Neuron (in vitro differentiated cells): ENCODE data around the gene DPH7.
"Not testable (repeated sequence)": the region's sequence is repeated elsewhere in the genome, so short reads cannot be mapped to it uniquely, and the experiment has no call there.

Experiments used
- H2AFZ ChIP-seq: one replicate; pipeline ENCODE4 v1.6.1; 2013; ENCODE audit warnings: low read depth, mild to moderate bottlenecking, inconsistent platforms, low read length, moderate library complexity
- H3K27me3 ChIP-seq: one replicate; pipeline ENCODE4 v1.6.1; 2013; ENCODE audit warnings: low read length; ENCODE audit not compliant: insufficient read depth
- H3K36me3 ChIP-seq: one replicate; pipeline ENCODE4 v1.6.1; 2013; ENCODE audit warnings: low read length; ENCODE audit not compliant: insufficient read depth
- H3K4me1 ChIP-seq: one replicate; pipeline ENCODE4 v1.6.1; 2013; ENCODE audit warnings: low read length; ENCODE audit not compliant: insufficient read depth
- H3K4me3 ChIP-seq: 2 replicates; pipeline ENCODE4 v1.5.1; 2013; ENCODE audit warnings: mild to moderate bottlenecking, low read length, moderate library complexity
- H3K9me3 ChIP-seq: one replicate; pipeline ENCODE4 v1.6.1; 2013; ENCODE audit warnings: low read length

DPH7 gene

GRCh38 chr9:137582286-137582860 is 3.6 kb upstream of the DPH7 start:
- Histone ChIP-seq H3K4me3 (no peak overlapping the region), H3K27me3 (no peaks in the 10 kb centered on the region), H3K4me1 (peaks cover 6% of the 10 kb centered on the region), H3K9me3 (no peaks in the 10 kb centered on the region), H2AFZ (no peak overlapping the region), H3K36me3 (peaks cover 51% of the 10 kb centered on the region)

GRCh38 chr9:137581361-137582285 is 2.9 kb upstream of the DPH7 start:
- H3K36me3 ChIP-seq = peaks cover 44% of the 10 kb centered on the region
- H3K27me3 ChIP-seq = no peaks in the 10 kb centered on the region
- peaks cover 12% of the 10 kb centered on the region for H3K4me1 ChIP-seq
- H2AFZ ChIP-seq = no peak overlapping the region
- H3K9me3 ChIP-seq = no peaks in the 10 kb centered on the region
- H3K4me3 ChIP-seq = no peak overlapping the region

GRCh38 chr9:137580954-137581322 is 2.2 kb upstream of the DPH7 start:
- Histone ChIP-seq H3K36me3 (peaks cover 40% of the 10 kb centered on the region), H3K27me3 (no peaks in the 10 kb centered on the region), H2AFZ (no peak overlapping the region), H3K4me3 (no peak overlapping the region), H3K9me3 (no peaks in the 10 kb centered on the region), H3K4me1 (peaks cover 12% of the 10 kb centered on the region)

GRCh38 chr9:137580209-137580953 is 1.7 kb upstream of the DPH7 start:
- Histone ChIP-seq H3K4me1 (peaks cover 12% of the 10 kb centered on the region), H3K36me3 (peaks cover 40% of the 10 kb centered on the region)

GRCh38 chr9:137579259-137579604 is 507 bp upstream of the DPH7 start:
- Histone ChIP-seq H3K4me1 (peaks cover 12% of the 10 kb centered on the region), H2AFZ (peak overlapping the region; percentile 73), H3K4me3 (peak overlapping the region; percentile 86), H3K36me3 (peaks cover 45% of the 10 kb centered on the region), H3K9me3 (no peaks in the 10 kb centered on the region), H3K27me3 (no peaks in the 10 kb centered on the region)

More at GRCh38 chr9:137580209-137580953, 1.7 kb upstream of the DPH7 start:
- Histone ChIP-seq H2AFZ (no peak overlapping the region), H3K4me3 (no peak overlapping the region), H3K9me3 (no peaks in the 10 kb centered on the region), H3K27me3 (no peaks in the 10 kb centered on the region)

- no peaks in the 10 kb centered on the region for H3K27me3 ChIP-seq
- no peak overlapping the region for H3K4me3 ChIP-seq
- H3K36me3 ChIP-seq = peaks cover 38% of the 10 kb centered on the region
- H3K9me3 ChIP-seq = no peaks in the 10 kb centered on the region
- no peak overlapping the region for H2AFZ ChIP-seq
- peaks cover 12% of the 10 kb centered on the region for H3K4me1 ChIP-seq
Measured at GRCh38 chr9:137575716-137576411, 2.9 kb downstream of the DPH7 start.

- Histone ChIP-seq H3K4me3 (no peak overlapping the region), H2AFZ (no peak overlapping the region), H3K36me3 (peaks cover 43% of the 10 kb centered on the region), H3K4me1 (peaks cover 12% of the 10 kb centered on the region), H3K27me3 (no peaks in the 10 kb centered on the region), H3K9me3 (no peaks in the 10 kb centered on the region)
Measured at GRCh38 chr9:137575364-137575715, 3.4 kb downstream of the DPH7 start.

GRCh38 chr9:137574192-137574591 is 4.5 kb downstream of the DPH7 start:
- peaks cover 12% of the 10 kb centered on the region for H3K4me1 ChIP-seq
- H3K9me3 ChIP-seq = no peaks in the 10 kb centered on the region
- H3K4me3 ChIP-seq = no peak overlapping the region
- no peak overlapping the region for H2AFZ ChIP-seq
- peaks cover 49% of the 10 kb centered on the region for H3K36me3 ChIP-seq
- H3K27me3 ChIP-seq = no peaks in the 10 kb centered on the region

GRCh38 chr9:137570566-137570965 is 8.2 kb downstream of the DPH7 start:
- Histone ChIP-seq H3K9me3 (no peaks in the 10 kb centered on the region), H3K4me1 (no peaks in the 10 kb centered on the region), H3K36me3 (peaks cover 48% of the 10 kb centered on the region), H2AFZ (no peak overlapping the region), H3K27me3 (no peaks in the 10 kb centered on the region), H3K4me3 (no peak overlapping the region)

GRCh38 chr9:137569609-137570203 is 9.0 kb downstream of the DPH7 start:
- Histone ChIP-seq H3K9me3 (no peaks in the 10 kb centered on the region), H3K27me3 (no peaks in the 10 kb centered on the region), H3K36me3 (peaks cover 44% of the 10 kb centered on the region), H2AFZ (no peak overlapping the region), H3K4me1 (no peaks in the 10 kb centered on the region), H3K4me3 (no peak overlapping the region)

- H3K4me3 ChIP-seq, H3K27me3 ChIP-seq, H3K4me1 ChIP-seq, H2AFZ ChIP-seq, H3K9me3 ChIP-seq: not testable (repeated sequence)
- peaks cover 47% of the 10 kb centered on the region for H3K36me3 ChIP-seq
Measured at GRCh38 chr9:137568445-137568844, 10.3 kb downstream of the DPH7 start.

- Histone ChIP-seq H3K9me3 (no peaks in the 10 kb centered on the region), H3K4me3 (no peak overlapping the region), H3K4me1 (no peaks in the 10 kb centered on the region), H3K36me3 (peaks cover 46% of the 10 kb centered on the region), H2AFZ (no peak overlapping the region), H3K27me3 (no peaks in the 10 kb centered on the region)
Measured at GRCh38 chr9:137564817-137565411, 13.8 kb downstream of the DPH7 start.
